OCI-LY7 (cell line): ENCODE results near the gene ARL2.

Experiments used
- EZH2phosphoT487 ChIP-seq: fragments of 200-600 bp; sonication (generic); IDR thresholded peaks from 2 replicates; pipeline ENCODE4 v1.6.1; 2018; ENCODE audit warnings: low read depth, borderline replicate concordance, mild to moderate bottlenecking, mixed run types, antibody characterized with exemption, low read length, moderate library complexity, mixed read lengths
- TF ChIP-seq, protein P1 (sequence below): fragments of 200-600 bp; sonication (generic); conservative IDR thresholded peaks from 2 replicates; pipeline ENCODE4 v1.5.1; 2014; ENCODE audit warnings: mild to moderate bottlenecking, antibody characterized with exemption, low read length, moderate library complexity, mixed read lengths

DNA sequence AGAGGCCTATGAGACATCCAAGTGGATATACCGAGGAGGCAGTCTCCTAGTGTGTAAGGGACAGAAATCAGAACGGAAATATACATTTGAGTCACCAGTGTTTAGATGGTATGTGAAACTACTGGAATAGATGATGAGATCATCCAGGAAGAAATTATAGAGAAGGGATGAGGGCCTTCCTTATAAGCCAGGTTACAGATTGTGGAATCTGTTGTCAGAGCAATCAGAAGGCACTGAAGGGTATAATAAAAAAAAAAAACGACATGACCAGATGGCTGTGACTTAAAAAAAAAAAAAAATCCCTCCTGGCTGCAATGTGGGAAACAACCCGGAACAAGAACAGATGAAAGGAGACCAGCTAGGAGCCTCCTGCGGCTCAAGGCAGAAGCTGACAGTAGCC lies 44.8 kb upstream of the ARL2 start:
- TF ChIP-seq, protein P1, sequence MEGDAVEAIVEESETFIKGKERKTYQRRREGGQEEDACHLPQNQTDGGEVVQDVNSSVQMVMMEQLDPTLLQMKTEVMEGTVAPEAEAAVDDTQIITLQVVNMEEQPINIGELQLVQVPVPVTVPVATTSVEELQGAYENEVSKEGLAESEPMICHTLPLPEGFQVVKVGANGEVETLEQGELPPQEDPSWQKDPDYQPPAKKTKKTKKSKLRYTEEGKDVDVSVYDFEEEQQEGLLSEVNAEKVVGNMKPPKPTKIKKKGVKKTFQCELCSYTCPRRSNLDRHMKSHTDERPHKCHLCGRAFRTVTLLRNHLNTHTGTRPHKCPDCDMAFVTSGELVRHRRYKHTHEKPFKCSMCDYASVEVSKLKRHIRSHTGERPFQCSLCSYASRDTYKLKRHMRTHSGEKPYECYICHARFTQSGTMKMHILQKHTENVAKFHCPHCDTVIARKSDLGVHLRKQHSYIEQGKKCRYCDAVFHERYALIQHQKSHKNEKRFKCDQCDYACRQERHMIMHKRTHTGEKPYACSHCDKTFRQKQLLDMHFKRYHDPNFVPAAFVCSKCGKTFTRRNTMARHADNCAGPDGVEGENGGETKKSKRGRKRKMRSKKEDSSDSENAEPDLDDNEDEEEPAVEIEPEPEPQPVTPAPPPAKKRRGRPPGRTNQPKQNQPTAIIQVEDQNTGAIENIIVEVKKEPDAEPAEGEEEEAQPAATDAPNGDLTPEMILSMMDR, result no peak
- no peak for TF ChIP-seq EZH2phosphoT487
